ENCODE results near the gene ATP11B.

ATP11B gene

GRCh38 chr3:182913889-182914288 lies 120.6 kb downstream of the ATP11B start:
- no peak for DNase-seq

GRCh38 chr3:182914341-182914740 lies 121.0 kb downstream of the ATP11B start:
- no peak for DNase-seq

- DNase-seq = no peak
These were observed 123.8 kb downstream of the ATP11B start for GRCh38 chr3:182917134-182917533.

- no peak for DNase-seq
These were observed 126.6 kb downstream of the ATP11B start for GRCh38 chr3:182919866-182920357.

GRCh38 chr3:182920515-182921084 lies 127.3 kb downstream of the ATP11B start:
- DNase-seq = no peak

- DNase-seq = no peak
These were observed 128.5 kb downstream of the ATP11B start for GRCh38 chr3:182921665-182922355.

GRCh38 chr3:182925330-182925943 lies 132.1 kb downstream of the ATP11B start:
- no peak for DNase-seq

- no peak for DNase-seq
These were observed 132.6 kb downstream of the ATP11B start for GRCh38 chr3:182925944-182926337.

GRCh38 chr3:182935803-182936202 lies 142.5 kb downstream of the ATP11B start:
- DNase-seq = no peak

- DNase-seq = no peak
These were observed 143.1 kb downstream of the ATP11B start for GRCh38 chr3:182936239-182936917.

GRCh38 chr3:182936918-182937285 lies 143.6 kb downstream of the ATP11B start:
- no peak for DNase-seq

- no peak for DNase-seq
These were observed 144.2 kb downstream of the ATP11B start for GRCh38 chr3:182937293-182938051.

- DNase-seq = no peak
These were observed 147.0 kb downstream of the ATP11B start for GRCh38 chr3:182940266-182940808.

GRCh38 chr3:182941719-182942118 lies 148.4 kb downstream of the ATP11B start:
- no peak for DNase-seq

- DNase-seq = no peak
These were observed 154.6 kb downstream of the ATP11B start for GRCh38 chr3:182947888-182948287.

GRCh38 chr3:182948305-182948704 lies 155.0 kb downstream of the ATP11B start:
- no peak for DNase-seq

GRCh38 chr3:182949688-182950087 lies 156.4 kb downstream of the ATP11B start:
- no peak for DNase-seq

GRCh38 chr3:182954553-182955235 lies 161.4 kb downstream of the ATP11B start:
- DNase-seq = no peak

GRCh38 chr3:182957226-182957625 lies 163.9 kb downstream of the ATP11B start:
- DNase-seq = no peak

- no peak for DNase-seq
These were observed 164.5 kb downstream of the ATP11B start for GRCh38 chr3:182957676-182958266.

Measured in stimulated activated CD4-positive, alpha-beta T cell treated with anti-CD3 and anti-CD28 coated beads, Interleukin-15, amount 100 ng/mL, for 24 hours (primary cell).